Hepatocyte (in vitro differentiated cells): Measurements from ENCODE around the gene TCERG1.

Experiments
- CTCF ChIP-seq: fragments of 200-600 bp; sonication (generic); IDR thresholded peaks from 2 replicates; pipeline ENCODE4 v1.5.1; 2016; ENCODE audit warnings: antibody characterized with exemption, mild to moderate bottlenecking; ENCODE audit not compliant: poor library complexity
- EZH2 ChIP-seq: fragments of 200-600 bp; sonication (generic); IDR thresholded peaks from 2 replicates; pipeline ENCODE4 v1.6.1; 2016; ENCODE audit warnings: antibody characterized with exemption, mild to moderate bottlenecking, borderline replicate concordance
- EZH2phosphoT487 ChIP-seq: fragments of 200-600 bp; sonication (generic); IDR thresholded peaks from one replicate; pipeline ENCODE4 v1.6.1; 2018; ENCODE audit warnings: antibody characterized with exemption, mild to moderate bottlenecking, low read depth, moderate library complexity; ENCODE audit not compliant: unreplicated experiment, severe bottlenecking

DNA sequence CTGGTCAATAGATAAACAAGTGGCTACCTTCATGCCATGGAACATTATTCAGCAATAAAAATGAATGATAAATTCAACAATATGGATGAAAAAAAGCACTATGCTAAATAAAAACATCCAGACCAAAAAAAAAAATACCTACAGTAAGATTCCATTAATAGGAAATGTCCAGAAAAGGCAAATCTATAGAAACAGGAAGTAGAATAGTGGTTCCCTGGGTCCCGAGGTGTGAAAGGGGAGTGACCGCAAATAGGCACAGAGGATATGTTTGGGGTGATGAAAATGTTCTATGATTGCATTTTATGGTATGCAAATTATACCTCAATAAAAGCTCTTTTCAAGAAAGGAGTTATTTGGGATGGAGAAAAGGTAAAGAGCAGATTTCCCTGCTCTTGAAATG, 72.4 kb downstream of the TCERG1 start:
- TF ChIP-seq EZH2phosphoT487 (no peak), CTCF (no peak), EZH2 (no peak)
